Ecto neural progenitor cell (in vitro differentiated cells): ENCODE measurements around the gene NANS.
"Not testable (repeated sequence)": the region's sequence is repeated elsewhere in the genome, so short reads cannot be mapped to it uniquely, and the experiment has no call there.

Experiments
- DNase-seq: peaks from one replicate; pipeline ENCODE4 v3.0.0-alpha.2; 2018; ENCODE audit warnings: low spot score

Gene NANS

DNA sequence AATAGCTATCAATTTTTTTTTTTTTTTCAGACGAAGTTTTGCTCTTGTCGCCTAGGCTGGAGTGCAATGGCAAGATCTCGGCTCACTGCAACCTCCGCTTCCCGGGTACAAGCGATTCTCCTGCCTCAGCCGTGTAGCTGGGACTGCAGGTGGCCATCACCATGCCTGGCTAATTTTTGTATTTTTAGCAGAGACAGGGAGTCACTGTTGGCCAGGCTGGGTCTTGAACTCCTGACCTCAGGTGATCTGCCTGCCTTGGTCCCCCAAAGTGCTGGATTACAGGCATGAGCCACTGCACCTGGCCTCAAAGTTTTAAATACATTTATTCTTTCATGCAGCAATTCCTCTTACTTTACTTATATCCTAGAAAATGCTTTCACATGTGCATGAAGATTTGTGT is 44.9 kb downstream of the NANS start:
- DNase-seq = no peak

DNA sequence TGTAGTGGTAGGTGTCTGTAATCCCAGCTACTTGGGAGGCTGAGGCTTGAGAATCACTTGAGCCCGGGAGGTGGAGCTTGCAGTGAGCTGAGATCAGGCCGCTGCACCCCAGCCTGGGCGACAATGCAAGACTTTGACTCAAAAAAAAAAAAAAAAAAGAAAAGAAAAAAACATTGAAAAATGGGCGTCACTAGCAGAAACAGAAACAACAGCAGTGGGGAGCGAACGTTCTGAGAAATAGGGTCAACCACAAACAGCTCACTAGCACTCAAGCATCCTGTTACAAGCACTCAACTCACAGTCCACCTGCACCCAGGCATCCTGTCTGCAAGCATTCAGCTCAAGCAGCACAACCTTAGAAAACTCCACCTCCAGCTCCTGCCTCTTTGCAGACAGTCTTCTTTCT is 45.3 kb downstream of the NANS start:
- DNase-seq = no peak

DNA sequence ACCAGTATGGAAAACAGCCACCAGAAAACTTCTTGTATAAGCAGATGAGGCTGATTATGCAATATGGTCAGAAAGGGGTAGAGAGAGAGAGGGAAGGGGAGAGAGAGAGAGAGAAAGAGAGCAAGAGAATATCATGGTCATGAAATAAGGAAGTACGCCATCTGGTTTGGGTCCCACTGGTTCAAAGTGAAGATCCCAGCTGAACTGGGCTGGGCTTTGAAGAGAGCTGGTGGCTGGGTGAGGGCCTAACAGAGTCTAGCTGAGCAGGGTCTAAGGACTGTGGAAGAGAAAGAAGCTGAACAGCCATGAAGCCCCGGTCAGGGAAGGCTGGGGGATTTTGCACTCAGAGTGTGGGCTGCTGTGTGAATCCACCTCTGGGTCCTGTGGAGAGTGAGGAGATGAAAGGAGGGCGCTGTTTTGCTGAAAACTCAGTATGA is 47.9 kb downstream of the NANS start:
- DNase-seq = no peak

DNA sequence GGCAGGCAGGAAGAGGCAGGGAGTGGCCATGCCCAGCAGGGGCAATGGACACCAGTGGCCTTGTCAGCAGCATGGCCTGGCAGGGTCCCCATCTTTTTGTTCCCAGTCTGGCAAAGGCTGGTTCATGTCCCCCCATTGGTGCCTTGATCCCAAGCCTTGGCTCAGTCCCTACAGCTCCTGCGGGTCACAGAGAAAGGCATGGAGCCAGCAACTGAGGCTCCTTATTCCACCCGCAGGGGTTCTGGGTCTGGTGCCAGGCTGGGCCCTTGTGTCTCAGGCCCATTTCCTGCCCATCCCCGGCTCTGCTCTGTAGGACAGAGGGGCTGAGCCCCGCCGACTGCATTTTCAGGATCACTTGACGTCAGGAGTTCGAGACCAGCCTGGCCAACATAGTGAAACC is 48.5 kb downstream of the NANS start:
- DNase-seq = no peak

DNA sequence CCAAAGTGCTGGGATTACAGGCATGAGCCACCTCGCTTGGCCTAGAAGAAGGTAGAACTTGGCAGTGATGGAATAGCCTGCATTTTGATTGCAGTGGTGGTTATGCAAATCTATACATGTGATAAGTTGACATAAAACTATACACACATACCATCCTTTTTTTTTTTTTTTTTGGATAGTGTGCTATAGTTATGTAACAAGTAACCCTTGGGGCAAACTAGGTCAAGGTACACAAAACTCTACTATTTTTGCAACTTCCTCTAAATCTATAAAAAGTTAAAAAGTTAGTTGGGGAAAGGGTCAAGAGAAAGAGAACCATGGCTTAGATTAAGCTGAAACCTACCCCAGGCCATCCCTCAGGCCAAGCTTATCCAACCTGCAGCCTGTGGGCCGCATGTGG is 51.4 kb downstream of the NANS start:
- DNase-seq = no peak

DNA sequence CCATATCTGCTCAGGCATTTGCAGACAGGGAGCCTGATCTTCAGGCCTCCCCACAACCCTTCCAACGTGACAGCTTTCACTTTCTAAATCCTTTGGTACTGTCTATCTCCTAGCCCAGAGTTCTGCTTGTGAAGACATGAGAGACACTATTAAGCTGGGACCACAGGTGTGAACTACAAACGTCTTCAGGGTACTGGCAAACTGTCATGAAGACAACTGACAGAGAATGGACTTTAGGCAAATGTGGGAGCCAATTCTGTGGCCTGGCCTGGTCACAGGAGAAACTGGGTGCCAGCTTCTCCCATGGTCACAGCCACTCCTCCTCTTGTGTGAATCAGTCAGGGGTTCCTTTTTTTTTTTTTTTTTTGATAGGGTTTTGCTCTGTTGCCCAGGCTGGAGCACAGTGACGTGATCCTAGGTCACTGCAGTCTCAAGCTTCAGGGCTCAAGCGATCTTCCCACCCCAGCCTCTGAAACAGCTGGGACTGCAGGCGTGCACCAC is 52.0 kb downstream of the NANS start:
- no peak for DNase-seq

DNA sequence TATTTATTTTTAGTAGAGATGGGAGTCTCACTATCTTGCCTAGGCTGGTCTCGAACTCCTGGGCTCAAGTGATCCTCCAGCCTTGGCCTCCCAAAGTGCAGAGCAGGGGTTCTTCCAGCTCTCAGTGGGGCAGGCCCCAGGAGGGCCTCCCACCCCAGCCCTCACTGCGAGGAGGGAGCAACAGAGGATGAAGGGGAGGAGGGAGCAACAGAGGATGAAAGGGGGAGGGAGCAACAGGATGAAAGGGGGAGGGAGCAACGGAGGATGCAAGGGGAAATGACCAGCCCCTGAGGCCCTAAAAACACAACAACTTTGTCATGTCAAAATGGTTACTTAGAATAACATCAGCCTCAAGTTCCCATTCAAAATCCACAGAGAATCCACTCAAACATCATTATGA is 52.5 kb downstream of the NANS start:
- no peak for DNase-seq

DNA sequence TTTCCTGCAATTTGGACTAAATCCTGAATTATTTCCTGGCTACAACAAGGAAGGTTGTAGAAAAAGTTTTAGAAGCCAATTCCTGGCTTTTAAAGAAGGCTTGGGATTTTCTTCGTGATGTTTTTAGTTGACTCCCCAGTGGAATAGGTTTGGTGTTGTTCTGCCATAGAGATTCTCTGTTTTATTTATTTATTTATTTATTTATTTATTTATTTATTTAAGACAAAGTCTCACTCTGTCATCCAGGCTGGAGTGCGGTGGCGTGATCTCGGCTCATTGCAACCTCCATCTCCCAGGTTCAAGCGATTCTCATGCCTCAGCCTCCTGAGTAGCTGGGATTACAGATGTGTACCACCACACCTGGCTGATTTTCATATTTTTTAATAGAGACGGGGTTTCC is 60.6 kb downstream of the NANS start:
- DNase-seq = not testable (repeated sequence)

DNA sequence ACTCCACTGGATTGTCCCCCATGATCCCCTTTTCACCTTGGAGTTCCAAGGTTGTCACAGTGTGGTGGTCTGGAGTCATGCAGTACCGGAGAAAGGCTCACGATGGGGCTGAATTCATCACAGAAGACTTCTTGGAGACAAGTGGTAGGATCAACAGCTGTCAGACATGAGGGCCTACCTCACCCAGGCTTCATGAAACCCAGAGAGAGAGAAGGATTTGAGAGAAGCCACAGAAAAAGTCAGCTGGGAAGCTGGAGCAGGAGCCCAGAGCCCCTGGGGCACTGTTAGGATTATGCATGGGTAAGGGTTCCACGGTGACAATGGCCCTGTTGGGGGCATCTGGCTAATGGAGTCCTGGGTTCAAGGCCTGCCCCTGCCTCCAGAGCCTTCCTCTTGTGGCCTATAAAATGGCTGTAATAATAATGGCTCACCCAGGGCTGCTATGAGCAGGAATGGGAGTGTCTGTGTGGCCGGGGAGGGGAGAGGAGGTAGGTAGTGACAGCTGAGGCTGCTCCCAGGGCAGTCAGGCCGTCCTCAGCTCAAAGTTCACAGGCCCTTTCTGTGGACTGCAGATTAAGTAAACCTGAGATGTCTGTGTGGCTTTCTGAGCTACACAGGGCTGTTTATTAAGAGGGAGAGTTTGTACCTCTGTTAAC is 61.6 kb downstream of the NANS start:
- no peak for DNase-seq

DNA sequence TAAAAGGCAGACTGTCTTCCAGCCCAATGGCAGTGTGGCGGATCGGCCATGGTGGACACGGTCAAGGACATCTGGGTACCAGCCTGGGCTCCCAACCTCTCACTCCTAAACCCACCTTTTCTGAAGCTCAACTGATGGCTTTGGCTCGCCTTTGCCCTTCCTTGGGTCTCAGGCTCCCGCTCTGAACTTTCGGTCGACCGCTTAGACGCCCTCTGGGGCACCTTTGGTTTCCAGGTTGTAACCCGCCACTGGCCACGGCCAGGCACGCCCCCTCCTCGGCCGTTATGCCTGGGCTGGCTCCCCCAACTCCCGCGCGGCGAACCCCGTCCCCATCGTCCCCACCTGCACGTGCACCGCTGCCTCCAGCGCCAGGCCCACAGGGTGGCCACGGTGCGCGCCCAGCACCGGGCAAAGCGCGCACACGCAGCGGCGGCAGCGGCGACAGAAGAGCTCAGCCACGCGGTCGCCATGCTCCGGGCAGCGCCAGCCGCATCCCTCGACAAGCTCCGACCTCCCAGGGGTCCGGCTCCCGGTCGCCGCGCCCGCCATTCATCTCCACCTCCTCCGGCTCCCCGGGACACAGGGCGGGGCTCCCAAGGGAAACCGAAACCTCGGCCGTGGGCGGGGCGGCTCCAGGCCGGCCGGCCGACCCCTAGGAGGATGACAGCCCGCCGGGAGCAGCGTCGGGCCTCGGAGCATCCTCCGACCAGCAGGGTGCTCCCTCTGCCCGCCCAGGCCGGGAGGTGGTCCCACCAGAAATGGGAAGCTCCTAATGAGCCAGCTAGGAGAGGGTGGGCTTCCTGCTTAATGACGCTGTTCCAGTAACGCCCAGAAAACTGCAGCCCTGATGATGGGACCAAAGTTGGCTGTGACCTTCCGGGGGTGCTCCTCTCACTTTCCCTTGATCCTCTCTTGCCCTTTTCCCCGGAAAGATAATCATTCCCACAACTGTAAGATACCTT is 62.4 kb downstream of the NANS start, which contains the start of gene TRIM14:
TRIM14 (minus strand) TSS at position 583 of the 962 bp plus-strand sequence; CDS start at position 549, 34 bp downstream.
- DNase-seq = peak; percentile 77

DNA sequence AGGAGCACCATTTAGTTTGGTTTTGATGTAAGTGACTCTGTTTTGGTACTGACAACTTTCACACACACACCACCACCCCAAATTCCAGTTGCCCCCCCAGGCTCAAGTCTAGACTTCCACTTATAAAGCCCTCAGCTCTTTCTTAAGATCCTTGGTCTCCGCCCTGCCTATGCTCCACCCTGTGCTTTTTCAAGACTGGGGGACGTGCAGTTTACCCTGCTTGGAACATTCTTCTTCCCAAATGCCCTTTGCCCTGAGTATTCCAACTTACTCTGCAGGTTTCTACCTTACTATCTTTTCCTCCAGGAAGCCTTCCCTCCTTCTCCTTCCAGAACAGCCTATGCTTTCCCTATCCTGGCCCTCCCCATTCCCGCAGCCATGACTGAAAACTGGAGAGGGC is 63.9 kb downstream of the NANS start:
- DNase-seq = no peak

DNA sequence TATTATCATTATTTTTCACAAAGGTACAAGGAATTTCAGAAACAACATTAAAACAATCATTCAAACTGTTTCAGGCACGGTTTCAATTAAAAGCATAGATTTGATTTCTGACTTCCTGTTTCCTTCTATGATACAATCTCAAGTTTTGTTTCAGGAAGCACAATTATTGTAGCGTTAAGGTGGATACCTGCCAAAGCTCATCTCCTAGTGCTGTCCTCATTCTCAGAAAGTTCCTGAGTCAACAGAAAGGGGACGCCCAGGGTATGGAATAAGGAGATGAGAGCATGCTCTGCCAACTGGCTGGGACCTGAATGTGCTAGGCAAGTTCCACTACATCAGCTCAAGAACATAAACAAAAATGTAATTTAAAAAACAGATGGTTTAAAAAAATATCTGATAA is 64.5 kb downstream of the NANS start:
- no peak for DNase-seq

DNA sequence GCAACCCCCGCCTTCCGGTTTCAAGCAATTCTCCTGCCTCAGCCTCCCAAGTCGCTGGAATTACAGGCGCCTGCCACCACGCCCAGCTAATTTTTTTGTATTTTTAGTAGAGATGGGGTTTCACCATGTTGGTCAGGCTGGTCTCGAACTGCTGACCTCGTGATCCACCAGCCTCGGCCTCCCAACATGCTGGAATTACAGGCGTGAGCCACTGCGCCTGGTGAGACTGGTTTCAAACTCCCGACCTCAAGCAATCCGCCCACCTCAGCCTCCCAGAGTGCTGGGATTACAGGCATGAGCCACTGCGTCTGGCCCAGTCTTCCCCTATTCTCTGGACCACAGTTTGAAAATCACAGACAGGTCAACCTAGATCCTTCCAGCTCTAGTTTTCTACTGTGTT is 67.6 kb downstream of the NANS start:
- not testable (repeated sequence) for DNase-seq

DNA sequence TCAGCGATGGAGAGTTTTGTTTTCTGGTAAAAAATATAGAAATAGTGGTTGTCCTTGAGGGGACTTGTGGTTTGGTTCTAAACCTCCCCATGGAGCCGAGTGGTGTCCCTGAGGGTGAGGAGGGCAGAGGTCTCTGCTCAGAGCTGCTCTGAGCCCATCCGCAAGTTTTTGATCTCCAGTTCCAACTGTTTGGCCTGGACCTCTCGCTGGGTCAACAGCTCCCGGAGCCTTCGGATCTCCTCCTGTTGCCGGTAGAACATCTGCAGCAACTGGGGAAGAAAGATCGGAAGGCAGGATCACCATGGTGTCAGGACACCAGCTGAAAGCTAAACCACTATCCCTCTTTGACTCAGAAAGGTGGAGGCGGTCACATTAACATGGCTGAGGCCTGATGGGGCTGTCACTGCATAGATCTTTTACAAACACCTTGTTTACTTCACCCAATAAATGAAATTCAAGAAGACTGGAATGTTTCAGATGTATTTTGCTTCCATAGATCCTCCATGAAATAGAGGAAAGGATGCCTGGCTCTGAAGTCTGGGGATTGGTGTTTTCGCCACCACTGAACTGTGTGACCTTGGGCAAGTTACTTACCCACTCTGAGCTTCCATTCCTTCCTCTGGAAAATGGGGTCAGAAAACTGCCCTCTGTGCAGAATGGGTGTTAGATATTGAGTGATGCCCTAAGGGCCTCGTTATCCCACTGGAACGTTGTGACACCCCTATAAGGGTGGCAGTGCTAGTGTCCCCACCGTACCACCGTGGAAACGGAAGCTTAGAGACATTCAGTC is 68.3 kb downstream of the NANS start:
- DNase-seq = no peak

DNA sequence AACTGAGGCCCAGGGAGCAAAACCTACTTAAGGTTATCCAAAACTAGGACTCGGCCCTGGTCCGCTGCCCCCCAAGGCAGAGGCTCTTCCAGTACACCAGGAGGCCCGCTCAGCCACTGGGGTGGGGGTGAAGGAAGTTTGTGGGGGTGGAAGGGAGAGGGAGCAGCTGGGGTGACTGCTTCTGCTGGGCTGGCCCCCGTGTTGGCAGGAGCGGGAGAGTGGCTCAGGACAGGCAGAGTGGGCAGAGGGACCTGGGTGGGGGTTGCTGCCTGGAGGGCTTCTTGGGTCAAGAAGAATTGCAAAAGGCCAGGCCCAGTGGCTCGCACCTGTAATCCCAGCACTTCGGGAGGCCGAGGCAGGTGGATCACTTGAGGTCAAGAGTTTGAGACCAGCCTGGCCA is 70.7 kb downstream of the NANS start:
- DNase-seq = no peak

DNA sequence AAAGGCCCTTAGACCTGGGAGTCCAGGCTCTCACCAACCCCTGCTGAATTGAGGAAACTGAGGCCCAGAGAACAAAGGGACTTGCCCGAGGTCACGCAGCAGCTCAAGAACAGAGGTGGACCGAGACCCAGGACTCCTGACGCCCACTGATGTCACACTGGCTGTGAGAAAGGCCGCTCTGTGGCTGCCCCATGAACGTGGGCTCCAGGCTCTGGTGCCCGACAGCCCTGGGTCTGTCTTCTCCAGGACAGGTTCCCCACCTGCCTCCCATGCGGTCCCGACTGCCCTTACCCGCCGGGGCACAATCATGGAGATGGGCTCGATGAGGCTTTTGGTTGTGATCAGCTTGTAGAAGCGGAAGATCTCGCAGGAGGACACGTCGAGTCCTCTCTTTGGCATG is 71.8 kb downstream of the NANS start:
- no peak for DNase-seq

DNA sequence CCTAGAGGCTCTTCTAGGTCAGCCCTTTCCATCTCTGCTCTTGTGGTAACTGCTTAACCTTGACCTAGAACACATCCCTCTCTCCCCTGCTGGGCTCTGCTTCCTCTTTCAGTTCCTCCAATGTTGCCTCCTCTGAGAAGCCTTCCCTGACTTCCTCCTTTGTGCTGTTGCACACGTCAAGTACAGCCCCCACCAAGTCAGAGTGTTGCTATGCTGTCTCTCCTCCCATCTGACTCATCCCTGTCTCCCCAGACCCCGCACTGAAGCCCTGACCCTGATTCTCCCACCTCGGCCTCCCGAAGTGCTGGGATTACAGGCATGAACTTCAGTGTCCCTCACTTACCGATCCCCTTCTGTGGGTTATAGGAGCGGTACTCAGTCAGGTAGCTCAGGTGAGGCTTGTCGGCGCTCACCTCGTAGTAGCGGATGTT is 72.9 kb downstream of the NANS start:
- no peak for DNase-seq

DNA sequence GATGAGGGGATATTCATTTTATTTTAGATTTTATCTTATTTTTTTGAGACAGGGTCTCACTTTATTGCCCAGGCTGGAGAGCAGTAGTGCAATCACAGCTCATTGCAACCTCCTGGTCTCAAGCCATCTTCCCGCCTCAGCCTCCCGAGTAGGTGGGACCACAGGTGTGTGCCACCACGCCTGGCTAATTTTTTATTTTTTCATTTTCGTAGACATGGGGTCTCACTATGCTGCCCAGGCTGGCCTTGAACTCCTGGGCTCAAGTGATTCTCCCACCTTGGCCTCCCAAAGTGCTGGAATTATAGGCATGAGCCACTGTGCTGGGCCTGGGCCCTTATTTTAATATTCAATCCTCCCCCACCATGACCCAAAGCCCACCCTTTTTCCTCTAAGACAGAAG is 73.5 kb downstream of the NANS start:
- not testable (repeated sequence) for DNase-seq

DNA sequence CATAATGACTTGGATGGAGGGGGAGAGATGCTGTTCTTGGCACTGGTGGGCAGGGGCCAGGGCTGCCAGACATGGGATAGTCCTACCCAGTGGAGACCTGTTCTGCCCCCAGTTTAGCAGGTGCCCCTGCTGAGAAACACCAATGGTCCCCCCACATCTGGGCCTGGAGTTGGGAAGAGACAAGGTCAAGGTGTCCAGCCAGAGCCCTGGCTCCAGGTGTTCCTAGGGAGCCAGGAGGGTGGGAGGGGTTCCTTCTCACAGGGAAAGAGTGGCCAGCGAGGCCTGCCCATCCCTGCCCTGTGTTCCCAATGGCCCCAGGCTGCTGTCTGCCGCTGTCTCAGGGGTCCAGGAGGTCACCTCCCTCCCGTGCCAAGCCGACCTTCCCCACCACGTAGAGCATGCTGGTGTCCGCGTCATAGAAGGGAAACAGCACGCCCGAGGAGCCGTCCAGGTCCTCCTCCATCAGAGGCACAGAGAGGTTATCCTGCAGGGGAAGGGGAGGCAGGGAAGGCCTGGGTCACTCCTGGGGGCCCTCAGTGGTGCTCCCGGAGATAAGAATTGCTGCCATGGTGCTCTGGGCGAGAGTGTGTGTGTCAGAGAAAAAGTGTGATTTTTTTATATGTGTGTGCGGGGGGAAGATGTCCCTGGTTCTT is 74.2 kb downstream of the NANS start:
- no peak for DNase-seq

DNA sequence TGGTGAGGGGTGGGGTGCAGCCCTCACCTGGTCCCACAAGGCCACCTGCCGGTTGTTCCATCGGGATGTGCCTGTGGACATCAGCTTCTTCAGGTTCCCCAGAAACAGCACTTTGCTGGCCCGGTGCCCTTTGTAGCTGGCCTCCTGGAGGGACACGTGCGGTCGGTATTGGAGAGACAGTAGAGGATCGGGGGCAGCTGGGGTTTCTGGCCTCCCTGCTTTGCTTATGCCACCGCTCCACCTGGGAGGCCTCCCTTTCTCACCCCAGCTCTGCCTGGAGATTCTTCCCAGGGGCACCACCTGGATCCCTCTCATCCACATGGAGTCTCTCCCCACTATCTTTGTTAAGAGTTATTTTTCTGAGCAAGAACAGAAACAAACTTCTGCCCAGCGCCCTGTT is 75.6 kb downstream of the NANS start:
- DNase-seq = no peak
